Chondrocyte (in vitro differentiated cells): ENCODE measurements around the gene SFTPB. TPM values are rescaled to one million over a fixed set of nuclear protein-coding genes. Genes with fewer than 3 reads are reported as not detected.

ENCODE experiments used
- DNase-seq: peaks from one replicate; pipeline ENCODE4 v3.0.0; 2021; ENCODE audit warnings: mixed read lengths, low spot score
- H3K27ac Mint-ChIP-seq: one replicate; pipeline ENCODE4 v1.8.0; 2021; ENCODE audit warnings: mild to moderate bottlenecking, moderate library complexity, mixed read lengths; ENCODE audit not compliant: unreplicated experiment
- H3K27me3 Mint-ChIP-seq: 2 replicates; pipeline ENCODE4 v1.8.0; 2021; ENCODE audit warnings: low read depth, mixed read lengths
- H3K36me3 Mint-ChIP-seq: 2 replicates; pipeline ENCODE4 v1.8.0; 2021; ENCODE audit warnings: low read depth, mixed read lengths
- H3K4me1 Mint-ChIP-seq: 2 replicates; pipeline ENCODE4 v1.8.0; 2021; ENCODE audit warnings: low read depth, mild to moderate bottlenecking, mixed read lengths
- H3K4me3 Mint-ChIP-seq: one replicate; pipeline ENCODE4 v1.8.0; 2021; ENCODE audit warnings: mild to moderate bottlenecking, moderate library complexity, mixed read lengths; ENCODE audit not compliant: unreplicated experiment
- H3K9me3 Mint-ChIP-seq: 2 replicates; pipeline ENCODE4 v1.8.0; 2021; ENCODE audit warnings: low read depth, mixed read lengths
- CTCF ChIP-seq: fragments of 200-600 bp; sonication (generic); IDR thresholded peaks from 2 replicates; pipeline ENCODE4 v1.5.0; 2021; ENCODE audit warnings: antibody characterized with exemption, mild to moderate bottlenecking, moderate library complexity
- total RNA-seq: library from RNA; stranded (reverse); gene quantifications from 3 replicates; pipeline ENCODE4 v1.2.1, GENCODE V29; 2021

The SFTPB gene
- total RNA-seq, 1 donor from 2014 or later = not detected

GRCh38 chr2:85709401-85709811 lies 41.4 kb upstream of the SFTPB start:
- Mint-ChIP-seq H3K36me3 (no peaks in the 10 kb centered on the region), H3K9me3 (no peaks in the 10 kb centered on the region), H3K27me3 (peaks cover 12% of the 10 kb centered on the region), H3K4me1 (peaks cover 26% of the 10 kb centered on the region), H3K4me3 (no peak overlapping the region), H3K27ac (no peak overlapping the region)
- no peak for DNase-seq
- TF ChIP-seq CTCF = no peak

DNA sequence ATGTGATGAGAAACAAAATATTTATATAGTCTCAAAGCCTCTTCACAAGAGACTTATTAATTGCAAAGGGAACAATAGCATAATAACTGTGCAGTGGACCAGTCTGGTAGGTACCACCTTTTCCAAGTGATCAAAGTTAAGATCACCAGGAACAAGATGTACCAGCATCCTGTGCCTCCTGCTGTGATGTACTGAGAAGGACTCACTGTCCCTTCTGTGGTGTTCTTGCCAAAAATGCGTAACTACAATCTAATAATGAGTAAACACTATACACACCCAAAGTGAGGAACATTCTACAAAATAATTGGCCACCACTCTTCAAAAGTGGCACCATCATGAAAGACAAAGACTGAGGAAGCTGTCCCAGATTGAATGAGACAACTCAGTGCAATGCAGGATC lies 40.6 kb upstream of the SFTPB start:
- Mint-ChIP-seq H3K27ac (no peak overlapping the region), H3K9me3 (no peaks in the 10 kb centered on the region), H3K36me3 (no peaks in the 10 kb centered on the region), H3K4me1 (peaks cover 25% of the 10 kb centered on the region), H3K27me3 (peaks cover 12% of the 10 kb centered on the region), H3K4me3 (no peak overlapping the region)
- DNase-seq = no peak
- no peak for TF ChIP-seq CTCF

DNA sequence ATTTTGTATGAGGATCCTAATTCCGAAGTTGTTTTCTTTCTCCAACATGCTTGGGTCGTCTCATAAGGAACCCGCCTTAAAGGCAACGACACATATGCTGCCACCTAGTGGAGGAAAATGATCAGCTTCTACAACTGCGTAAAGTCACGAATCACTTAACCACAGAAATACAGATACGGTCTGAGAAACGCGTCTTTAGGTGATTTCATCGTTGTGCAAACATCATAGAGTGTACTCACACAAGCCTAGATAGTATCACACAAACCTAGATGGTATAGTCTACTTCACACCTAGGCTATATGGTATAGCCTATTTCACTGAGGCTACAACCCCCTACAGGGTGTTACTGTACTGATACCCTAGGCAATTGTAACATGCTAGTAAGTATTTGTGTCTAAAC lies 39.3 kb upstream of the SFTPB start:
- Mint-ChIP-seq H3K4me1 (peaks cover 22% of the 10 kb centered on the region), H3K9me3 (no peaks in the 10 kb centered on the region), H3K36me3 (no peaks in the 10 kb centered on the region), H3K4me3 (no peak overlapping the region), H3K27me3 (peaks cover 12% of the 10 kb centered on the region), H3K27ac (no peak overlapping the region)
- TF ChIP-seq CTCF = peak; percentile 94
- DNase-seq = no peak

DNA sequence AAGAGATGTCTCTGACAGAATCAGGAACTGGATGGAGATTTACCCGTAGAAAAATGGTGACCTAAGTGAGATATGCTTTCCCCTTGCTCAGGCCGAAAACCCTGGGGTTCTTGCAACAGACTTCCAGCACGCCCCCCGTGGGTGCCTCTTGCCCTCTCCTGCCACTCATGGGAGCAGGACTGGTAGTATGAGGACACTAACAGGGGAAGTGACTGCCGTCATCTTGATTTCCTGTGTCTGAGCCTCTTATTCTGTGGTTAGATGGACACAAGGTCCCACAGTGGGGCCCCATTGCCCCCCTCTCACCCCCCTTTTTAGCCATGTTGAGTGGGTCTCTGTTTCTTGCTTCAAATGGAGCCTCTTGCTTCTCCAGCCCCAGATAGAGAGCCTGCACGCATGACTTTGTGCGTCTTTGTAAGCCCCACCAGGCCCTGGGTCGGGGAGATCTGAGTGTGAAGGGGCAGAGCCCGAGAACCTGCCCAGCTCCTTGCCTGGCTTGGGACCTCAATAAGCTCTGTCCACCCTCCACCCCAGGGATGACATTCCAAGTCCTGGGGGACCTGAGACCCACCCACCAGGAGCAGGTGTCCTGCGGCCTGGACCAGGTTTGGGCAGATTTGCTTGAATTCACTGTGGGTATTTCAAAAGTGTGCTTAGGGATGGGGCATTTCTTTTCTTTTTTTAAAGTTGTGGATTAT lies 38.7 kb upstream of the SFTPB start:
- H3K4me1 Mint-ChIP-seq = peaks cover 27% of the 10 kb centered on the region
- no peak for DNase-seq
- H3K27me3 Mint-ChIP-seq = peaks cover 12% of the 10 kb centered on the region
- no peaks in the 10 kb centered on the region for H3K9me3 Mint-ChIP-seq
- no peaks in the 10 kb centered on the region for H3K36me3 Mint-ChIP-seq
- no peak overlapping the region for H3K27ac Mint-ChIP-seq
- no peak overlapping the region for H3K4me3 Mint-ChIP-seq
- TF ChIP-seq CTCF = no peak

GRCh38 chr2:85706063-85706462 lies 38.1 kb upstream of the SFTPB start:
- no peaks in the 10 kb centered on the region for H3K9me3 Mint-ChIP-seq
- no peak for DNase-seq
- H3K27me3 Mint-ChIP-seq = peaks cover 10% of the 10 kb centered on the region
- TF ChIP-seq CTCF = no peak
- no peaks in the 10 kb centered on the region for H3K36me3 Mint-ChIP-seq
- peak overlapping the region; percentile 32 for H3K27ac Mint-ChIP-seq
- no peak overlapping the region for H3K4me3 Mint-ChIP-seq
- H3K4me1 Mint-ChIP-seq = peaks cover 30% of the 10 kb centered on the region
